ENCODE data around the gene ALOX12.
"Not testable (repeated sequence)": the region's sequence is repeated elsewhere in the genome, so short reads cannot be mapped to it uniquely, and the experiment has no call there.

The ALOX12 gene

DNA sequence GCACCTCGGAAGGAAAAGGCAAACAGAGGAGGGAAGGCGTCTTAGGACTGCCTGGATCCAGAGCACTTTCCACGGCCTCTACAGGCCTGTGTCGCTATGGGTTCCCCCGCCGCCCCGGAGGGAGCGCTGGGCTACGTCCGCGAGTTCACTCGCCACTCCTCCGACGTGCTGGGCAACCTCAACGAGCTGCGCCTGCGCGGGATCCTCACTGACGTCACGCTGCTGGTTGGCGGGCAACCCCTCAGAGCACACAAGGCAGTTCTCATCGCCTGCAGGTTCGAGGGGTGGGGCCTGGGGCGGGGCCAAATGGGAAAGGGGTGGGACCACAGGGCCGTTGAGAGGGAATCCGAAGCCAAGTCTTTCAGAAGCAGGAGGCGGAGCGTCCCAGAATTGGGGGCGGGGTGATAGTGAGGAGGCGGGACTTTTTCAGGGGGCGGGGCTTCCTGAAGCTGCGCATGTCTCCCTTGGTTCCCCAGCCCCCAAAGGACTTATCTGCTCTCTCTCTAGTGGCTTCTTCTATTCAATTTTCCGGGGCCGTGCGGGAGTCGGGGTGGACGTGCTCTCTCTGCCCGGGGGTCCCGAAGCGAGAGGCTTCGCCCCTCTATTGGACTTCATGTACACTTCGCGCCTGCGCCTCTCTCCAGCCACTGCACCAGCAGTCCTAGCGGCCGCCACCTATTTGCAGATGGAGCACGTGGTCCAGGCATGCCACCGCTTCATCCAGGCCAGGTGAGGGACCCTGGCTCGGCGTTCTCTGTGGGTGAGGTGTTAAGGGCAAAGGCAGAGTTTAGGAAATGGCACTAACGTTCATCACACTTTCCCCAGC lies 27.9 kb downstream of the ALOX12 start:
- peak; percentile 91 for DNase-seq

DNA sequence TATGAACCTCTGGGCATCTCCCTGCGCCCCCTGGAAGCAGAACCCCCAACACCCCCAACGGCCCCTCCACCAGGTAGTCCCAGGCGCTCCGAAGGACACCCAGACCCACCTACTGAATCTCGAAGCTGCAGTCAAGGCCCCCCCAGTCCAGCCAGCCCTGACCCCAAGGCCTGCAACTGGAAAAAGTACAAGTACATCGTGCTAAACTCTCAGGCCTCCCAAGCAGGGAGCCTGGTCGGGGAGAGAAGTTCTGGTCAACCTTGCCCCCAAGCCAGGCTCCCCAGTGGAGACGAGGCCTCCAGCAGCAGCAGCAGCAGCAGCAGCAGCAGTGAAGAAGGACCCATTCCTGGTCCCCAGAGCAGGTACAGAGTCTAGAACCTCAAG lies 28.5 kb downstream of the ALOX12 start:
- DNase-seq, result no peak

DNA sequence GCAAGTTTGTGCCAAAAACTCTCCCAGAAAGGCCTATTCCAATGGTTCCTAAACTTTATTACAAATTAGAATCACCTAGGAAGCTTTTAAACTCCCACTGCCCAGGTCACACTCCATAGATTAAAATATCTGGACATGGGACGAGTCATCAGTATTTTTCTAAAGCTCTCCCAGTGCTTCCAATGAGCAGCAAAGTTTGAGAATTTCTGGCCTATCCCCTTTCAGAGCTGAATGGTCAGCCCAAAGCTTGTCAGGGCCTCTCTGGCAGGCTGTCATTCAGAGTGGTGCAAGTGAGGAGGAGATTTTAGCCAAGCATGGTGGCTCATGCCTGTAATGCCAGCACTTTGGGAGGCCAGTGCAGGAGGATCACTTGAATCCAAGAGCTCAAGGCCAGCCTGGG lies 29.4 kb downstream of the ALOX12 start:
- no peak for DNase-seq

DNA sequence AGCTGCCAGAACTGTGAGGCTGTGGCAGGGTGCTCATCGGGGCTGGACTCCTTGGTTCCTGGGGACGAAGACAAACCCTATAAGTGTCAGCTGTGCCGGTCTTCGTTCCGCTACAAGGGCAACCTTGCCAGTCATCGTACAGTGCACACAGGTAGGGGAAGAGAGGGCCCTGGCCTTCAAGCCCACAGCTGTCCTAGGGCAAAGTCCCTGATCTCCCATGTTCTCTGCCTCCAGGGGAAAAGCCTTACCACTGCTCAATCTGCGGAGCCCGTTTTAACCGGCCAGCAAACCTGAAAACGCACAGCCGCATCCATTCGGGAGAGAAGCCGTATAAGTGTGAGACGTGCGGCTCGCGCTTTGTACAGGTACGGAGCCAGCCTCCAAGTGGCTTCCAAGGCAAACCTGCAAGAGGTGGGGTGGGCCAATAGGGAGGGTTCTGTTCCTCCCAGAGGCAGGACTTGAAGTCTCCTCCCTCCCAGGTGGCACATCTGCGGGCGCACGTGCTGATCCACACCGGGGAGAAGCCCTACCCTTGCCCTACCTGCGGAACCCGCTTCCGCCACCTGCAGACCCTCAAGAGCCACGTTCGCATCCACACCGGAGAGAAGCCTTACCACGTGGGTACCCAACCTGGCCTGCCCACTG lies 30.7 kb downstream of the ALOX12 start:
- no peak for DNase-seq

DNA sequence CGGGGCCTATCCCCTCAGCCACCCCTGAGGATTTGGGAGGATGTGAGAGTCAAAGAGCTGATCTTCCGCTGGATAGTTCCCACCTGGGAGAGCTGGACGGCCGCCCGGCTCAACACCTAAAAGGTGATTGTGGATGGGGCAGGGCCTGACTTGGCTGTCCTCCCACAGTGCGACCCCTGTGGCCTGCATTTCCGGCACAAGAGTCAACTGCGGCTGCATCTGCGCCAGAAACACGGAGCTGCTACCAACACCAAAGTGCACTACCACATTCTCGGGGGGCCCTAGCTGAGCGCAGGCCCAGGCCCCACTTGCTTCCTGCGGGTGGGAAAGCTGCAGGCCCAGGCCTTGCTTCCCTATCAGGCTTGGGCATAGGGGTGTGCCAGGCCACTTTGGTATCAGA lies 31.5 kb downstream of the ALOX12 start:
- DNase-seq, result no peak

DNA sequence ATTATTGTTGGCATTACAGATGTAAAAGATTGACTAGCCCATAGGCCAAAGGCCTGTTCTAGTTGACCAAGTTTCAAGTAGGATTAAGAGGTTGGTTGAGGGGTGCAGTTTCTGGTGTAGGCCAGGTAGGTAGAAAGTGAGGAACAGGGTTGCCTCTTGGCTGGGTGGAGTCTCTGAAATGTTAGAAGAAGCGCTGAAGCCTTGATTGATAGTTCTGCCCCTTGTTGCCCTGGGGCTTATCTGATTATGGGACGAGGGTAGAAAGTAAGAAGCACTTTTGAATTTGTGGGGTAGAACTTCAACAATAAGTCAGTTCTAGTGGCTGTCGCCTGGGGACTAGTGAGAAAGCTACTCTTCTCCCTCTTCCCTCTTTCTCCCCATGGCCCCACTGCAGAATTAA lies 33.2 kb downstream of the ALOX12 start:
- no peak for DNase-seq

DNA sequence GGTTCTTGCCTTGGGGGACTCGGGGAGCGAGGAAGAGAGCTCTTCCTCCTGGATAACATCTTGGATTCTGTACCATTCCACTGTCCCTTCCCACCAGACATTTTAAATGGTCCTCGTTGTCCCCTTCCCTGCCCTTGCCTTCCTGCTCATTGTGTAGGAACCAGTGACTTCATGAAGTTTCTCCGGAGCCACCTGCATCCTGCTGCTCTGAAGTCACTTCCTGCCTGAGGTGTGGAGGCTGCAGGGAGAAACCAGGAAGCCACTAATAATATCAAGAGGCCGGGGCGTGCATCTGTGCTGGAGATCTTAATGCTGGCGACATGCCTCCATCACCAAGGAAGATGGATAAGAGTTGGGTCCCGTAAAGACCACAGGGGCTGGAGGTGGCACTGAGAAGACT lies 33.8 kb downstream of the ALOX12 start:
- DNase-seq, result no peak

DNA sequence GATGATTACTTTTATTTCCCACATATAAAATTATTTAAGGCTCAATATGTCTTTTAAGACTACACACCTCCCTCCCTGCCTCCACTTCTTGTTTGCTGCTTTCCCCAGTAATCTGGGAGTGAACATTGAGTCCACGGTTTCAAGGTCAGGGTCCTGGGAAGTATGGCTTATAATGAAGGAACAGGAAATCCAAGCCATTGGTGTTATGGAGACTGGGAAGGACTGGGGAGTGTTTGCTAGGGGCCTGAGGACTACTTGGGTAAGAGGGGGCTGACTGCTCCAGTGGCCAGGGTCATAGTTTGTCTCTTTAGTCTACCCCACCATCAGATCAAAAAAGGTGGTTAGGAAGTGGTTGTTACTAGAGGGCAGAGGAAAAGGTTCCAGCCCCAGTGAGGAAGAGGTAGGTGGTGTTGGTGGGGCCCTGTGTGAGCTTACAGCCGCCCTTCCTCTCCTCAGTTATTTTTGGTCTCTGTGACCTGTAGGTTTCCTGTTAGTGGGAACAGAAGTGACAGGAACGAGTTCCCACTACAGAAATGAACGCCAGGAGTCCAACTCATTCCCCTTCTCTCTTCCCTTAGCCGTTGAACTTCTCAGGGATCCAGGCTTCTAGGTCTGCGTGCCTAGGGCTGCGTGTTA lies 39.2 kb downstream of the ALOX12 start:
- DNase-seq, result no peak

DNA sequence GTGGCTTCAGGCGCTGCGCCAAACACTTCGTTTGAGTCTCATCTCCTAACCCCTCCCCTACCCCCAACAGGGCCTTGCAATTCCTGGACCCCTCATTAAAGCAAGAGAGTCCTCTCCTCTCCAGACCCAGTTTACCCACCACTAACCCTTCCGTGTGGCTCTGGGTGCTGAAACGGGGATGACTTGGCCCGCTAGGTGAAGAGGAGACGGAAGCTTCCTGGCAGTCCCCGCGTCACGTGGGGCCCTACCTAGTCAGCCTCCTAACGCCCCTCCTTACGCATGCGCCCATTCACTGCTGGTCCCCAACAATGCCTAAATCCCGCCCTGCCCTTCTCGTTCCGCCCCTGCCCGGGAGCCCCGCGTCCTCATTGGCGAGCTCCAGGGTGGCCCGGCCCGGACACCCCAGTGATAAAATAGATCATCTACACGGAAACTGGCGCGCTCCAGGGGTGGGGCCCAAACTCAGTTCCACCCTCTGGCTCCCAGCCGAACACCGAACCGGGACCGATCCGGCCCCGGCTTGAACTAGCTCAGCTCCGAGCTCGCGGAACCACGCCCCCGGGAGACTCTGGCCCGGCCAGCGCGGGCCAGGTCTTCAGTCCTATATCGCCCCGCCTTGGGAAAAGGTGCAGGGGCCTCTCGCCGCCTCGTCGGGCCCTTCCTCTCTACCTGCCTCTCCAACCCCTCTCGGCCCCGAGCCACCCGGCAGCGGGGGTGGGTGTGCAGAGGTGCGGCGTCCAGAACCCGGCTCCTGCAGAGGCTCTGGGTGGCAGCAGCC lies 39.9 kb downstream of the ALOX12 start, which contains the start of gene SLC16A13:
SLC16A13 (plus strand) TSS at position 425 of the 778 bp plus-strand sequence. CDS start 368 bp downstream, outside the sequence.
- peak; percentile 92 for DNase-seq

DNA sequence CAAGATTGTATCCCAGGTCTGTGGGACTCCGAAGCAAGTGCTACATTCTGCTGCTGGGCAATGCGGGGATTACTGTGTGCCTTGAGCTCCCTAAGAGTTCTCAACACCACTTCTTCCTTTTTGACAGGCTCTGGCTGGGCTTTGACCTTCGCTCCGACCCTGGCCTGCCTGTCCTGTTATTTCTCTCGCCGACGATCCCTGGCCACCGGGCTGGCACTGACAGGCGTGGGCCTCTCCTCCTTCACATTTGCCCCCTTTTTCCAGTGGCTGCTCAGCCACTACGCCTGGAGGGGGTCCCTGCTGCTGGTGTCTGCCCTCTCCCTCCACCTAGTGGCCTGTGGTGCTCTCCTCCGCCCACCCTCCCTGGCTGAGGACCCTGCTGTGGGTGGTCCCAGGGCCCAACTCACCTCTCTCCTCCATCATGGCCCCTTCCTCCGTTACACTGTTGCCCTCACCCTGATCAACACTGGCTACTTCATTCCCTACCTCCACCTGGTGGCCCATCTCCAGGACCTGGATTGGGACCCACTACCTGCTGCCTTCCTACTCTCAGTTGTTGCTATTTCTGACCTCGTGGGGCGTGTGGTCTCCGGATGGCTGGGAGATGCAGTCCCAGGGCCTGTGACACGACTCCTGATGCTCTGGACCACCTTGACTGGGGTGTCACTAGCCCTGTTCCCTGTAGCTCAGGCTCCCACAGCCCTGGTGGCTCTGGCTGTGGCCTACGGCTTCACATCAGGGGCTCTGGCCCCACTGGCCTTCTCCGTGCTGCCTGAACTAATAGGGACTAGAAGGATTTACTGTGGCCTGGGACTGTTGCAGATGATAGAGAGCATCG lies 42.4 kb downstream of the ALOX12 start:
- no peak for DNase-seq

DNA sequence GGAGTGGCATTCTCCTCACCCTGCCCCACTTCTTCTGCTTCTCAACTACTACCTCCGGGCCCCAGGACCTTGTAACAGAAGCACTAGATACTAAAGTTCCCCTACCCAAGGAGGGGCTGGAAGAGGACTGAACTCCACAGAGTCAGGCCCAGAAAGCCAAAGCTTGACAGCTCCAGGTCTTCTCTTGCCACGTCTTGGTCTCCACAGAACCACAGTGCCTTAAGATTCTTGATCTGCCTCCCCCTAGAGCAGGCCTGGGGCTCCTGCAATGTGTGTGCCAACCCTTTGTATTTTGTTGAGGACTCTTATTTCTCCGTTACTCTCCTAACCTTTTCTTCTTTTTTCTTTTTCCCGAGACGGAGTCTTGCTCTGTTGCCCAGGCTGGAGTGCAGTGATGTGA lies 44.0 kb downstream of the ALOX12 start:
- no peak for DNase-seq

DNA sequence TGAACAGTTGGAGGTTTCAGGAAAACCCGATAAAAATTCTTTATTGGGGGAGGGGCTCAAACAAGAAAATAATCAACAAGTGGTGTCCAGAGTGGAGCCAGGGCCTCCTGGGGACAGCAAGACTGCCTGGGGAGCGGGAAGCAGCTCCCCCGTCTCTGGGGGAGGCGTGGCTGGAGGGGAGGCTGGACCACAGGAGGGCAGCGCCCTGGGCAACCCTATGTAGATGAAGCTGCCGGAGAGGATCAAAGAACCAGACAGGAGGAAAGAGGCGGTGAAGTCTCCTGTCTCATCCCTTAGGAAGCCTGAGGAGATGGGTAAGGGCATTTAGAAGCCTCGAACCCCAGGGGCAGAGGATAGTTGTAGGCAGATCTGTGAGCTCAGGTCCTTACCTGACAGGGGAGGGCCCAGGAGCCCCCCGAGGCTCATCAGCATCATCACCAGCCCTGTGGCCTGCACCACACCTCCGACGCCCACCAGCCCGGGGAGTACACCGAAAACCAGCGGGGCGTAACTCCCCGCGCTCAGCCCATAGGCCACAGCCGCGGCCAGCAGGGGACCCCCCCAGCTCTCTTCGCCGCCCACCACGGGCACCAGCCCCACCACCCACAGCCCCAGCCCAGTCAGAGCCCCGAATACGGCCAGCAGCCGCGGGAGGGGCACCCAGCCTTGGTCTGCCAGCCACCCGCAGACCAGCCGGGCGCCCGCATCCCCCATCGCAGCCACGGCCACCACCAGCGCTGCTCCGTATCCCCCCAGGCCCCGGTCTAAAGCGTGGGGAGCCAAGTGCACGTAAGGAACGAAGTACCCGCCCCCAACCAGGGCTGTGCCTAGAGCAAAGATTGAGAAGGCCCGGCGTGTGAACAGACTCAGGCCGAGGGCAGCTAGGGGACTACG lies 46.0 kb downstream of the ALOX12 start:
- no peak for DNase-seq

DNA sequence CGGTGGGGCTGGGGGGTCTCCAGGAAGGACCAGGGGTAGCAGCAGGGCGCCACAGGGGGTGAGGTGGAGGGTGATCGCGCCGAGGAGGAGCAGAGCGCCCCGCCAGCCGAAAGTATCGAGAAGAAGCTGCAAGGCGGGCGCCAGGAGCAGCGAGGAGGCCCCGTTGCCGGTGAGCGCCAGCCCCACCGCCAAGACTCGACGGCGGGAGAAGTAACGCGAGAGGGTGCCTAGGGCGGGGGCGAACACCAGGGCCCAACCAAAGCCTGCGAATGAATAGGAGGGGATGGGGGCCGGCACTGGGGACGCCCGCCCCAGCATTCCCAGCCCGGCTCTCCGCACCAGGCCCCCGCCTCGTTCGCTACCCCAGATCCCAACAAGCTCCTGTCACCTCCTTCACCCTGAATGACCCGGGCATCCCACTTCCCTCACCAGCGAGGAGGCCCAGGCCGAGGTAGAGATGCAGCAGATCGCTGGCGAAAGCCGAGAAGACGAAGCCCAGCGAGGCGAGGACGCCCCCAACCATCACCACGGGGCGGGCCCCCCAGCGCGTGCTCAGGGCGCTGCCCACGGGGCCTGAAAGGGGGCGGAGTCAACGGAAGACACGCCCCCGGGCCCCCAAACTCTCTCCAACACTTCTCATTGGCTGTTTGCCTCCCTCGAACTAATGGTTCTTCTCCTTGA lies 46.8 kb downstream of the ALOX12 start:
- no peak for DNase-seq

DNA sequence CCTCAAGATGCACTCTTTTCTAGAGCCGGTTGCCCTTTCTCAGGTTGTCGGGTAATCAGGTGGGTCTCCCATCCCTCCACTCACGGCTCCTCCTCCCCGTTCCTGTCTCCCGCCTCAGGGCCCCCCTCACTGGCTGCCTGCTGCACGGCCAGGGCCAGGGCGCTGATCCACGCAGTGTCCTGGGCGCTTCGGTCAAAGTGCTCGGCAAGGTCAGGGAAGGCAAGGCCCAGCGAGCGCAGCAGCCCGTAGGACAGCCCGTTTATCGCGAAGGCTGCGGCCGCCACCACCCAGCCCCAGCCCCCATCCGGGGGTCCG lies 47.3 kb downstream of the ALOX12 start:
- no peak for DNase-seq

DNA sequence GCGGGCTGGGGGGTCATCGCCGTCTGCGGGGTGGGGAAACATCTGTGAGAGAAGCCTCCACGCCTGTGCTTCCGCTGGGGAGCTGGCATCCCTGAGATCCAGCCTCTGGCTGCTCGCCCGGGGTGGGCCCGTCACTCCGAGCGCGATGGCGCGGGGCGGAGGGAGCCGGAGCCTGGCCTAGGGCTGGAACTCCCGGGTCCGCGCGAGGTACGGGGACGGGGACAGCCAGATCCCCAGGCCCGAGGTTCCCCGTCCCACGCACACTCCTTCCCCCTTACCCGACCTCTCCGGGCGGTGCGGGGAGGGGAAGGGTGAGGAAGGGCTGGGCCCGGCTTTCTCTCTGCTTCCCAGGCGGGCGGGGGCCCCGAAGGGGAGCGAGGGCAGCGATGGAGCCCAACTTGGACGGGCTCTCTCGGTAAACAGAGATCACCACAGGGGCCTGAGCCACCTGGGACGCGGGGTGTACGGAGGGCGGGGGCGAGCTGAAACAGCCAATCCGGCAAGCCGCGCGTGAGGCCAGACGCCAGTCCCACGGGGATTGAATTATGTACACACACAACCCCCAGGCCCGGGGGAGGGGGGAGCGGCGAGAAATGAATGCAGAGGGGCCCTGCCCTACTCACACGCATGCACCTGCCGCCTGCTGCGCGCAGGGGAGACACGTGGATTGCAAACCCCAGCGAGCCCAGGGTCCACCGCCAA lies 47.8 kb downstream of the ALOX12 start, which contains the start of gene SLC16A11:
SLC16A11 (minus strand) TSS at position 596 of the 702 bp plus-strand sequence; CDS start at position 17, 579 bp downstream.
- DNase-seq, result no peak

DNA sequence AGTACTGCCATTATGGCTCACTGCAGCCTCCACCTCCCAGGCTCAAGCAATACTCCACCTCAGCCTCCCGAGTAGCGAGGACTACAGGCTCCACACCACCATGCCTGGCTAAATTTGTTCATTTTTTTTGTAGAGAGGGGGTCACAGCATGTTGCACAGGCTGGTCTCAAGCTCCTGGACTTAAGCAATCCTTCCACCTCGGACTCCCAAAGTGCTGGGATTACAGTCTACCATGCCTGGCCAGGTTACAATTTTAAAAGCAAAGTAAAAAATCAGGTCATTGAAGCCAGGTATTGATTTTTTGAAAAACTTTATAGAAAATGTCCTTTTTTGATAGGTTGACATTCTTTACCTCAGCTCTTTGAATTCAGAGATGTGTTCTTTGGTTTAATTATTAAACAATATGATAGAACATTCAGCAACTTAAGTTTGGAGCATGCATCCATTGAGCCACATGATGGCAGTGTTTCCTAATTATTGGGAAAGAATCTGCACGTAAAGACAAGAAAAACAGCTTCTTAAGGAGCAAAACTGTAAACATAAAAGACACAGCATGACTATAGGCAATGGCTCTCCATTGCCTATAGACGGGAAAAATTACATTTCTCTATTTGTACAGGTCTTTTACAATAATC lies 49.8 kb downstream of the ALOX12 start:
- no peak for DNase-seq

DNA sequence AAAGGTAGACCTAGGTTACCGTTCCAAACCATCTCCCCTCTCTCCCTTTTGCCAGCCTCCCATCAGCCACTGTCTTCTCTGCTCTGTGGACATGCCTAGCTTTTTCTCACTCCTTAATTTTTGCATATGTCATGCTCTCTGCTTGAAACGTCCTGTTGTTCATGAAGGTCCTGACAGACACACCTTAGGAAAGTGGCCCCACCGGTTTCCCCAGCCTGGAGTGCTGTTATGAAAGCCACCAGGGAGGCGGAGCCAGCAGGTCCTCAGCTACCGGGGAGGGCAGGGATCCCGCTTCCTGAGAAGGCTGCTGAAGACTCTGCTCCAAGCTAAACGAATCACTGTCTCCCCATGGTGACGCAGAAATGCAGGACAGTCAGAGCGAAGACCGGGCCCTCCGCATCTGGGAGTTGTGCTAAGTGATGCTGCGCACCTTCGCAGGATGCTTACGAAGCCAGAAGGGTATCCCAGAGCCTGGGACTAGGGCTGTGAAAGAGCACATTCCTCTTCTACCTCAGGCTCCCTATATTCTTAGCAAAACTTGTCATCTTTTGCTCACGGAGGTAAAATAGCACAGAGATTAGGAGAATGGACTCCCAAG lies 50.4 kb downstream of the ALOX12 start:
- no peak for DNase-seq

DNA sequence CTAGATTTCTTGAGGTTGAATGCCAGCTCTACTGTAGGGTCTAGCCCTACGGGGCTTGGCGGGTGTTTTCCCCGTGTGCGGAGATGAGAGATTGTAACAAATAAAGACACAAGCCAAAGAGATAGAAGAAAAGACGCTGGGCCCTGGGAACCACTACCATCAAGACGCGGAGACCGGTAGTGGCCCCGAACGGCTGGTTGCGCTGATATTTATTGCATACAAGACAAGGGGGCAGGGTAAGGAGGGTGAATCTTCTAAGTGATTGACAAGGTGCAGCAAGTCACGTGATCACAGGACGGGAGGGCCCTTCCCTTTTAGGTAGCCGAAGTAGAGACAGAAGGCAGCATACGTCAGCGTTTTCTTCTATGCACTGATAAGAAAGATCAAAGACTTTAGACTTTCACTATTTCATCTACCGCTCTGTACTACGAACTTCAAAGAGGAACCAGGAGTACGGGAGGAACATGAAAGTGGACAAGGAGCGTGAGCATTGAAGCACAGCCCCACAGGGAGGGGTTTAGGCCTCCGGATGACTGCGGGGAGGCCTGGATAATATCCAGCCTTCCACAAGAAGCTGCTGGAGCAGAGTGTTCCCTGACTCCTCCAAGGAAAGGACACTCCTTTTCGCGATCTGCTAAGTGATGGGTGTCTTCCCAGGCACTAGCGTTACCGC lies 51.0 kb downstream of the ALOX12 start:
- not testable (repeated sequence) for DNase-seq

Measured in right hindlimb (tissue), 1 donor.